HepG2 (cell line): Measurements from ENCODE around the gene IKZF5. TPM values are rescaled to one million over a fixed set of nuclear protein-coding genes. Genes with fewer than 3 reads are reported as not detected.
A peak's percentile ranks its signal among the peaks of the same experiment; 100 is the strongest.

Experiments used
- ARID5B ChIP-seq: IDR thresholded peaks from 2 replicates; pipeline ENCODE4 v1.4.0; 2020; ENCODE audit warnings: mild to moderate bottlenecking, missing genetic modification reagents
- PRDM15 ChIP-seq: sonication (generic); formaldehyde crosslinking; IDR thresholded peaks from 2 replicates; pipeline ENCODE4 v1.4.0; 2020; ENCODE audit warnings: missing genetic modification reagents
- ZNF646 ChIP-seq: sonication (generic); formaldehyde crosslinking; IDR thresholded peaks from 2 replicates; pipeline ENCODE4 v1.9.0; 2021; ENCODE audit warnings: mild to moderate bottlenecking, missing genetic modification reagents
- polyA plus RNA-seq, 8 experiments: library from polyadenylated mRNA; depleted of rRNA in 3 of 8; stranded (reverse) in 7 of 8; unstranded in 1 of 8; fragments of >200 nt; fragmentation: Illumina TruSeq in 4 of 8; extraction: Trizol in 4 of 8; gene quantifications; 2 replicates each; pipeline versions ENCODE4 v1.2.1 to v1.2.3, GENCODE V29; 2011 to 2016; ENCODE audit warnings: low read depth in 4 of 8, missing spikeins in 1 of 8, mixed read lengths in 1 of 8; ENCODE audit not compliant: insufficient read depth in 1 of 8
- total RNA-seq, 5 experiments: library from RNA; depleted of rRNA; stranded (reverse); fragments of >200 nt; fragmentation: Illumina TruSeq; extraction: Trizol; gene quantifications; 2 replicates each; pipeline ENCODE4 v1.2.3, GENCODE V29; 2016; ENCODE audit warnings: low read depth in 1 of 5

The IKZF5 gene
- total and polyA plus RNA-seq, 2 of the 13 experiments (the other 11 are each of a cell fraction or from before 2014, with no cell fraction given), result 3.7 to 12.0 TPM

GRCh38 chr10:122957474-122957873 is 51.1 kb downstream of the IKZF5 start (continued):
- TF ChIP-seq PRDM15 (CRISPR knock-in tag), result no peak
- TF ChIP-seq ARID5B (CRISPR knock-in tag), result peak; percentile 15; the same call in 1 of the 2 replicates
- no peak for TF ChIP-seq ZNF646 (CRISPR knock-in tag)
